IPS-18a (cell line): ENCODE results near the gene PCA3.

Experiments used
- H3K27ac ChIP-seq: one replicate; pipeline ENCODE4 v1.5.1; 2013; ENCODE audit warnings: low read length
- H3K27me3 ChIP-seq: one replicate; pipeline ENCODE4 v1.6.1; 2013; ENCODE audit warnings: mild to moderate bottlenecking, low read length; ENCODE audit not compliant: control insufficient read depth, insufficient read depth
- H3K36me3 ChIP-seq: one replicate; pipeline ENCODE4 v1.6.1; 2013; ENCODE audit warnings: low read depth, low read length; ENCODE audit not compliant: control insufficient read depth
- H3K4me1 ChIP-seq: one replicate; pipeline ENCODE4 v1.6.1; 2013; ENCODE audit warnings: low read depth, low read length; ENCODE audit not compliant: control insufficient read depth
- H3K4me3 ChIP-seq: one replicate; pipeline ENCODE4 v1.5.1; 2013; ENCODE audit warnings: low read length
- H3K9ac ChIP-seq: one replicate; pipeline ENCODE4 v1.6.1; 2013; ENCODE audit warnings: mild to moderate bottlenecking, low read length, moderate library complexity
- H3K9me3 ChIP-seq: one replicate; pipeline ENCODE4 v1.6.1; 2013; ENCODE audit warnings: low read depth, low read length; ENCODE audit not compliant: control insufficient read depth

PCA3 gene

GRCh38 chr9:76799473-76799872 is 35.2 kb downstream of the PCA3 start:
- H3K9ac ChIP-seq = no peak overlapping the region
- H3K4me3 ChIP-seq = no peak overlapping the region
- H3K9me3 ChIP-seq = no peaks in the 10 kb centered on the region
- H3K36me3 ChIP-seq = no peaks in the 10 kb centered on the region
- no peaks in the 10 kb centered on the region for H3K27me3 ChIP-seq
- H3K27ac ChIP-seq = no peak overlapping the region
- peaks cover 14% of the 10 kb centered on the region for H3K4me1 ChIP-seq

- Histone ChIP-seq H3K4me1 (peaks cover 14% of the 10 kb centered on the region), H3K9ac (no peak overlapping the region), H3K27me3 (no peaks in the 10 kb centered on the region), H3K9me3 (no peaks in the 10 kb centered on the region), H3K27ac (no peak overlapping the region), H3K36me3 (no peaks in the 10 kb centered on the region), H3K4me3 (no peak overlapping the region)
These were observed 36.7 kb downstream of the PCA3 start for GRCh38 chr9:76800901-76801300.

DNA sequence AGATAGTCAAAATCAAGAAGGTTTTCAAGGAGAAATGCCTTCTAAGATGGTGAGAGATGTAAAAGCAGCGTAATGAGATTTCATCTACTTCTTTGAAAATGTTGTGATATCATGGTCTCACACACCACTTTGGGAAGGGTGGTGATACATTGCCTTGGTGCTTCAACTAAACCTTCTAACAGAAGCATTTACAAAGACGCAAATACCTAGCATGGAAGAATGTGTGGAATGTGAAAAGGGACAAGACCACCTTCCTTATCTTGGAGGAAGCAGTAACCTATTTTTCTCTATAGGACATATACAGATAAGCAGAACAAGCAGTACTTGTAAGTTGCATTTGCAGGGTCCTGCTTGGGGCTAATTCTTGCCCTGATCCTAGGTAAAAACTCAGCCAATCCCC is 38.8 kb downstream of the PCA3 start:
- H3K4me3 ChIP-seq = no peak overlapping the region
- H3K27me3 ChIP-seq = no peaks in the 10 kb centered on the region
- H3K9me3 ChIP-seq = no peaks in the 10 kb centered on the region
- H3K9ac ChIP-seq = no peak overlapping the region
- H3K27ac ChIP-seq = no peak overlapping the region
- no peaks in the 10 kb centered on the region for H3K36me3 ChIP-seq
- peaks cover 14% of the 10 kb centered on the region for H3K4me1 ChIP-seq

DNA sequence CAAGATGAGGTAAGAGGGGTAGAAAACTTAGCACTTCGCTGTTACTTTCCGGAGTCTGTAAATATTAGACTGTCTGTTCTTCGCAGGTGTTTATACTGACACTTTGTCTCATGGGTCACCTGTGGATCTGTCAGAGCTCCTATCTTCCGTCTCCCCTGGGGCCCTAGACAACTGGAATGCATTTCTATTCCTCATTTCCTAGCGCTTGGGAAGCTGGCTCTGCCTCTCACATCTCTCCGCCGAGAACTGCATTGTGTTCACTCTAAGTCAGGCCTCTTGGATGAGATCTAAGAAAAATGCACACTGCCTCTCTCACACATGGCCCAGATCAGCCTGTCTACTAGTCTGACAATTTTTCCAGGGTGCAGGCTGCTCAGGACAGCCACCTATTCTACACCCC is 39.5 kb downstream of the PCA3 start:
- Histone ChIP-seq H3K9ac (no peak overlapping the region), H3K4me3 (no peak overlapping the region), H3K27ac (no peak overlapping the region), H3K36me3 (no peaks in the 10 kb centered on the region), H3K9me3 (no peaks in the 10 kb centered on the region), H3K4me1 (peaks cover 14% of the 10 kb centered on the region), H3K27me3 (no peaks in the 10 kb centered on the region)

GRCh38 chr9:76808636-76809035 is 44.4 kb downstream of the PCA3 start:
- Histone ChIP-seq H3K9me3 (no peaks in the 10 kb centered on the region), H3K9ac (no peak overlapping the region), H3K27ac (no peak overlapping the region), H3K4me1 (peaks cover 3% of the 10 kb centered on the region), H3K27me3 (no peaks in the 10 kb centered on the region), H3K36me3 (no peaks in the 10 kb centered on the region), H3K4me3 (no peak overlapping the region)

- no peak overlapping the region for H3K4me3 ChIP-seq
- H3K9ac ChIP-seq = no peak overlapping the region
- H3K27me3 ChIP-seq = no peaks in the 10 kb centered on the region
- no peaks in the 10 kb centered on the region for H3K9me3 ChIP-seq
- no peak overlapping the region for H3K27ac ChIP-seq
- H3K4me1 ChIP-seq = no peaks in the 10 kb centered on the region
- H3K36me3 ChIP-seq = no peaks in the 10 kb centered on the region
These were observed 46.2 kb downstream of the PCA3 start for GRCh38 chr9:76810377-76810957.

GRCh38 chr9:76812591-76812990 is 48.4 kb downstream of the PCA3 start:
- no peak overlapping the region for H3K27ac ChIP-seq
- H3K4me1 ChIP-seq = no peaks in the 10 kb centered on the region
- H3K9ac ChIP-seq = no peak overlapping the region
- no peaks in the 10 kb centered on the region for H3K9me3 ChIP-seq
- no peaks in the 10 kb centered on the region for H3K36me3 ChIP-seq
- H3K27me3 ChIP-seq = no peaks in the 10 kb centered on the region
- H3K4me3 ChIP-seq = no peak overlapping the region

DNA sequence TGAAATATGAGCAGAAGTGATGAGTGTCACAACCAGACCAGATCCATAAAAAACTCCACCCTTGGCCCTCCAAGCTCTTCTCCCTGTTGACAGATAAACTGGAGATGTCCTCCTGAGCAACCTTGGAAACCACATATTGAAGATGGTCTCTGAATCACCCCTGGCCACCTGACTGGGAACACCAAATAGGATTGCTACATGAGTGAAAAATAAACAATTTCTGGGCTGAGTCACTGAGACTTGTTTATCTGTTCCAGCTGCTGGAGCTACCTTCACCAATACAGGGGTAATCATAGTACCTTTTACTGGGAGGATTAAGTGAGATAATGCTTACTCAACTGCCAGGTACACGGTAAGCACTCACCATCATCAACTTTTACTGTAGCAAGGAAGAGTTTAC is 53.3 kb downstream of the PCA3 start:
- H3K36me3 ChIP-seq = no peaks in the 10 kb centered on the region
- H3K9ac ChIP-seq = no peak overlapping the region
- H3K27me3 ChIP-seq = no peaks in the 10 kb centered on the region
- no peaks in the 10 kb centered on the region for H3K4me1 ChIP-seq
- no peak overlapping the region for H3K27ac ChIP-seq
- H3K9me3 ChIP-seq = no peaks in the 10 kb centered on the region
- H3K4me3 ChIP-seq = no peak overlapping the region

GRCh38 chr9:76818271-76818670 is 54.0 kb downstream of the PCA3 start:
- Histone ChIP-seq H3K27me3 (no peaks in the 10 kb centered on the region), H3K4me3 (no peak overlapping the region), H3K4me1 (no peaks in the 10 kb centered on the region), H3K36me3 (no peaks in the 10 kb centered on the region), H3K9ac (no peak overlapping the region), H3K27ac (no peak overlapping the region), H3K9me3 (no peaks in the 10 kb centered on the region)

GRCh38 chr9:76820431-76820830 is 56.2 kb downstream of the PCA3 start:
- Histone ChIP-seq H3K4me3 (no peak overlapping the region), H3K36me3 (no peaks in the 10 kb centered on the region), H3K27me3 (no peaks in the 10 kb centered on the region), H3K9me3 (no peaks in the 10 kb centered on the region), H3K27ac (no peak overlapping the region), H3K9ac (no peak overlapping the region), H3K4me1 (peaks cover 4% of the 10 kb centered on the region)

DNA sequence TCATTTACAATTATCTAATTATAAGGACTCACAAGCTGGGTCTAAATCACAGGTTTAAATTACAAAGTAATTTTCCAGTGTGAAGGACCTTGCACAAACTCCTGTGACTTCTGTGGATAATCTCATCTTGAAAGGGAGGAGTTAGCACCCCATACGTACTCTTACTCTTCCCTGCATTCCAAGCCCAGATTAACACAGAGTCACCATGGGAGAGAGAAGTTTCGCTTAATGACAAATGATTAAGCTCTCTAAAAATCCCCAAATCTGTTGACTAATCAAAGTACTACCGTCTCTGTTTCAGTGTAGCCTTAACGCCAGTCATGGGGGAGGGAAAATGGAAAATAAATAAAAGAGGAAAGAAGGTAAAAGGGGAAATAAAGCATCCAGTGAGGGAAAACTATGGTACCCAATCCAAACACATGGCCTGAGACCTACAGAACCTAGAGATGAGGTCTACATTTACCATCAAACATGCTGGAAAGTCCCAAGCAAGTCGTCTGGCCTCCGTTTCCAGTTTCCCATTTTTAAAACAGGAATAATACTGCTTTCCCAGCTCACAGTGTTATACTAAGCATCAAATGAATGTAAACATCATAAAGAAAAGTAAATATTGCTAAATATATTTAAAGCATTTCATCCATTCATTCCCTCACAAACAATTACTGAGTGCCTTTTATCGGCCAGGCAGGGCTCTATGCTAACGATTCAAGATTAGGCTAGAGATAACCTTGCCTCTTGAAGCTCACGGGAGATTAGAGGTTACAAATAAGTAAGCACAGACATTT is 63.2 kb downstream of the PCA3 start:
- Histone ChIP-seq H3K27ac (no peak overlapping the region), H3K4me3 (no peak overlapping the region), H3K36me3 (no peaks in the 10 kb centered on the region)

GRCh38 chr9:76828447-76828846 is 64.2 kb downstream of the PCA3 start:
- Histone ChIP-seq H3K4me3 (no peak overlapping the region), H3K9me3 (no peaks in the 10 kb centered on the region), H3K36me3 (no peaks in the 10 kb centered on the region), H3K4me1 (peaks cover 4% of the 10 kb centered on the region), H3K27ac (no peak overlapping the region), H3K9ac (no peak overlapping the region), H3K27me3 (no peaks in the 10 kb centered on the region)

More for the DNA sequence above, 63.2 kb downstream of the PCA3 start:
- no peak overlapping the region for H3K9ac ChIP-seq
- no peaks in the 10 kb centered on the region for H3K9me3 ChIP-seq
- peaks cover 4% of the 10 kb centered on the region for H3K4me1 ChIP-seq
- no peaks in the 10 kb centered on the region for H3K27me3 ChIP-seq
